HCEC 1CT (cell line): ENCODE data around the gene MIER3.
"Not testable (repeated sequence)": the region's sequence is repeated elsewhere in the genome, so short reads cannot be mapped to it uniquely, and the experiment has no call there.

Source experiments
- DNase-seq: peaks from one replicate; pipeline ENCODE4 v3.0.0-alpha.2; 2017

Gene MIER3

GRCh38 chr5:56951946-56952691, at the start of gene MIER3:
TSS of gene MIER3 (minus strand) at chr5:56952123. CDS start at chr5:56952102, 21 bp downstream.
- peak; percentile 77 for DNase-seq

GRCh38 chr5:56995596-56995995, 43.7 kb upstream of the MIER3 start:
- no peak for DNase-seq

- no peak for DNase-seq
Measured at GRCh38 chr5:56993241-56993640, 41.3 kb upstream of the MIER3 start.

GRCh38 chr5:56989676-56990075, 37.8 kb upstream of the MIER3 start:
- no peak for DNase-seq

- no peak for DNase-seq
Measured at GRCh38 chr5:56988490-56988889, 36.6 kb upstream of the MIER3 start.

GRCh38 chr5:56987171-56987570, 35.2 kb upstream of the MIER3 start:
- DNase-seq, result no peak

GRCh38 chr5:56986626-56986947, 34.7 kb upstream of the MIER3 start:
- peak; percentile 3 for DNase-seq

GRCh38 chr5:56985936-56986625, 34.2 kb upstream of the MIER3 start:
- no peak for DNase-seq

- DNase-seq, result no peak
Measured at GRCh38 chr5:56984445-56984844, 32.5 kb upstream of the MIER3 start.

GRCh38 chr5:56983593-56984361, 31.9 kb upstream of the MIER3 start:
- no peak for DNase-seq

GRCh38 chr5:56981548-56982315, 29.8 kb upstream of the MIER3 start:
- DNase-seq, result no peak

- DNase-seq, result no peak
Measured at GRCh38 chr5:56979968-56980367, 28.0 kb upstream of the MIER3 start.

- DNase-seq, result not testable (repeated sequence)
Measured at GRCh38 chr5:56979526-56979925, 27.6 kb upstream of the MIER3 start.

GRCh38 chr5:56977822-56978221, 25.9 kb upstream of the MIER3 start:
- no peak for DNase-seq

- DNase-seq, result no peak
Measured at GRCh38 chr5:56977021-56977420, 25.1 kb upstream of the MIER3 start.

- DNase-seq, result no peak
Measured at GRCh38 chr5:56974241-56974640, 22.3 kb upstream of the MIER3 start.

GRCh38 chr5:56973473-56973872, 21.6 kb upstream of the MIER3 start:
- no peak for DNase-seq

GRCh38 chr5:56971275-56971674, 19.4 kb upstream of the MIER3 start:
- DNase-seq, result no peak

- no peak for DNase-seq
Measured at GRCh38 chr5:56964173-56964572, 12.2 kb upstream of the MIER3 start.

- DNase-seq, result no peak
Measured at GRCh38 chr5:56963246-56963645, 11.3 kb upstream of the MIER3 start.

GRCh38 chr5:56962286-56962685, 10.4 kb upstream of the MIER3 start:
- DNase-seq, result no peak

GRCh38 chr5:56961746-56962145, 9.8 kb upstream of the MIER3 start:
- DNase-seq, result no peak

GRCh38 chr5:56959326-56959725, 7.4 kb upstream of the MIER3 start:
- DNase-seq, result no peak
